Measurements from ENCODE around the gene GLIS1. TPM values are rescaled to one million over a fixed set of nuclear protein-coding genes. Genes with fewer than 3 reads are reported as not detected.

GLIS1 gene
- total RNA-seq, 1 experiment from 2014 or later: 1.7 TPM

DNA sequence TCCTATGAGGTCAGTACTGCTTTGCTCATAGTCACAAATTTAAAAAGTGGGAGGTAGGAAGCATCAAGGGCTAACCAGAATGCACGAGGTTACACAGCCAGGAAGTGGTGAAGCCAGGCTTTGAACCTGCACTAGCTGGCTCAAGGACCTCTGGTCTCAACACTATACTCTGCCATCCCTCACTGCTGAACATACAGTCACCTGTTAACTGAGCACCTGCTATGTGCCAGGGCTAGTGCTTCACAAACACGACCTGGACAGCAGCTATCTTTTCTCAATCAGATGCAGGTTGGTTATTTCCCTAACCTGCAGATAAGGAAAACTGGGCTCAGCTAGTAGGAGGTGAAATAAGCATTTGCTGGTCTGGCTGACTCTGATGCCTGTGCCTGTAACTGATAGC lies 73.0 kb downstream of the GLIS1 start:
- Histone ChIP-seq H3K9me2 (replicated peaks; ENCODE audit: low read length) (no peaks in the 10 kb centered on the region), H3K36me3 (ENCODE audit: low read depth, low read length) (no peaks in the 10 kb centered on the region), H3F3A (ENCODE audit: low read length, unreplicated experiment) (no peaks in the 10 kb centered on the region), H4K20me1 (ENCODE audit: low read length) (no peaks in the 10 kb centered on the region), H3K27me3 (ENCODE audit: low read length) (no peaks in the 10 kb centered on the region), H3K4me3 (ENCODE audit: low read length) (no peak overlapping the region), H3K79me2 (ENCODE audit: low read length) (no peaks in the 10 kb centered on the region), H3K27ac (ENCODE audit: low read length) (no peak overlapping the region), H3K4me2 (ENCODE audit: low read length) (no peak overlapping the region), H3K4me1 (ENCODE audit: insufficient read depth, low read length) (no peaks in the 10 kb centered on the region), H3K9ac (ENCODE audit: low read length) (no peak overlapping the region), H3K9me3 (ENCODE audit: low read length) (no peaks in the 10 kb centered on the region), H2AFZ (ENCODE audit: low read length) (no peak overlapping the region)
- no peak for TF ChIP-seq EZH2 (IDR thresholded peaks at IDR 0.05; ENCODE audit: low read length, unreplicated experiment)
- no peak for TF ChIP-seq EZH2phosphoT487 (IDR thresholded peaks at IDR 0.05; ENCODE audit: borderline replicate concordance, low read length)
- TF ChIP-seq, protein P1, sequence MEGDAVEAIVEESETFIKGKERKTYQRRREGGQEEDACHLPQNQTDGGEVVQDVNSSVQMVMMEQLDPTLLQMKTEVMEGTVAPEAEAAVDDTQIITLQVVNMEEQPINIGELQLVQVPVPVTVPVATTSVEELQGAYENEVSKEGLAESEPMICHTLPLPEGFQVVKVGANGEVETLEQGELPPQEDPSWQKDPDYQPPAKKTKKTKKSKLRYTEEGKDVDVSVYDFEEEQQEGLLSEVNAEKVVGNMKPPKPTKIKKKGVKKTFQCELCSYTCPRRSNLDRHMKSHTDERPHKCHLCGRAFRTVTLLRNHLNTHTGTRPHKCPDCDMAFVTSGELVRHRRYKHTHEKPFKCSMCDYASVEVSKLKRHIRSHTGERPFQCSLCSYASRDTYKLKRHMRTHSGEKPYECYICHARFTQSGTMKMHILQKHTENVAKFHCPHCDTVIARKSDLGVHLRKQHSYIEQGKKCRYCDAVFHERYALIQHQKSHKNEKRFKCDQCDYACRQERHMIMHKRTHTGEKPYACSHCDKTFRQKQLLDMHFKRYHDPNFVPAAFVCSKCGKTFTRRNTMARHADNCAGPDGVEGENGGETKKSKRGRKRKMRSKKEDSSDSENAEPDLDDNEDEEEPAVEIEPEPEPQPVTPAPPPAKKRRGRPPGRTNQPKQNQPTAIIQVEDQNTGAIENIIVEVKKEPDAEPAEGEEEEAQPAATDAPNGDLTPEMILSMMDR (conservative IDR thresholded peaks at IDR 0.05; ENCODE audit: low read depth, low read length): no peak
- DNase-seq (no peak), ATAC-seq (no peak)
- BruUV-seq (replicated peaks): no TSS peak
- POLR2A ChIA-PET (ENCODE audit: unreplicated experiment): interaction anchor here (0.6 kb wide), 1 partner anchor 86 kb away, joined by 3 read pairs; no protein-coding TSS in a partner anchor
- intact Hi-C loops (cut with micrococcal nuclease): no loop called here
- CTCF ChIA-PET: no interaction called here

DNA sequence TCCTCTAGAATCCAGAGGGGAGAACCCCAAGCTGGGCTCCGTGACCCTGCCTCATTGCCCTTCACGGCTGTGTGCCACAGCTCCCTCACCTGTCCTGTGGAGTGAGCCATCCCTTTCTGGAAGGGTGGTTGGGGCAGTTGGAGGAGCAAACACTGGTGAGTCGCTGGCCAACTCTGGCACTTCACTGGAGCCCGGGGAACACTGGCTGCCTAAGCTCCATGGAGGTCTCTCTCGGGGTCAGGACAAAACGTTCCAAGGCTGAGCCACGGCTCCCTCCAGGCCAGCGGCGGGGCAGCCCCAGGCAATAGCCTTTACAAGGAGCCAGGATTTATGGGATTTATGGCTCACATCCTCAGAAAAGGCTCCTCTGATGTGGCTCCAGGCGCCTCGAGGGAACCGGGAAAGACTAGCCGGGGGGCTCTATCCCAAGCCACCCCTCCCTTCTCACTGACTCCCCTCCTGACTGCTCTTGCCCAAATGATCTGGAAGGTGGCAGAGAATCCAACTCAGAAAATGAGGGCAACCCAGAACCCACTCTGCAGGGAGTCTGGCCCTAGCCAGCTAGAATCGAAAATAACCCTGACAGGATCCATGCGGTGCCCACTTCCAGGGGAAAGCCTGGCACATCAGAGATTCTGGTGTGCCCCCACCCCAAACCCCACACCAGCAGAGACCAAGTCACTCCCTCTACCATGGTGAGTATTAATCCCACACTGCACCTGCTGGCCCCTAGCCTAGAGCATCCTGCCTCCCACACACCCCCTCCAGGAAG lies 75.2 kb downstream of the GLIS1 start:
- no peaks in the 10 kb centered on the region for H4K20me1 ChIP-seq (ENCODE audit: low read length)
- no peaks in the 10 kb centered on the region for H3K36me3 ChIP-seq (ENCODE audit: low read depth, low read length)
- H3K9ac ChIP-seq (ENCODE audit: low read length): no peak overlapping the region
- no peaks in the 10 kb centered on the region for H3K4me1 ChIP-seq (ENCODE audit: insufficient read depth, low read length)
- no peak overlapping the region for H2AFZ ChIP-seq (ENCODE audit: low read length)
- no peak overlapping the region for H3K27ac ChIP-seq (ENCODE audit: low read length)
- no peak overlapping the region for H3K4me2 ChIP-seq (ENCODE audit: low read length)
- H3K9me3 ChIP-seq (ENCODE audit: low read length): no peaks in the 10 kb centered on the region
- no peaks in the 10 kb centered on the region for H3F3A ChIP-seq (ENCODE audit: low read length, unreplicated experiment)
- no peak for DNase-seq
- intact Hi-C loops (cut with micrococcal nuclease): no loop called here
- no peak for ATAC-seq
- H3K27me3 ChIP-seq (ENCODE audit: low read length): no peaks in the 10 kb centered on the region
- H3K9me2 ChIP-seq (replicated peaks; ENCODE audit: low read length): no peaks in the 10 kb centered on the region
- ChIA-PET POLR2A (ENCODE audit: unreplicated experiment) (no interaction called here), CTCF (no interaction called here)
- BruUV-seq (replicated peaks): no TSS peak
- no peak overlapping the region for H3K4me3 ChIP-seq (ENCODE audit: low read length)
- TF ChIP-seq EZH2phosphoT487 (IDR thresholded peaks at IDR 0.05; ENCODE audit: borderline replicate concordance, low read length): no peak
- TF ChIP-seq, protein P1 (conservative IDR thresholded peaks at IDR 0.05; ENCODE audit: low read depth, low read length): no peak
- TF ChIP-seq EZH2 (IDR thresholded peaks at IDR 0.05; ENCODE audit: low read length, unreplicated experiment): no peak
- no peaks in the 10 kb centered on the region for H3K79me2 ChIP-seq (ENCODE audit: low read length)

DNA sequence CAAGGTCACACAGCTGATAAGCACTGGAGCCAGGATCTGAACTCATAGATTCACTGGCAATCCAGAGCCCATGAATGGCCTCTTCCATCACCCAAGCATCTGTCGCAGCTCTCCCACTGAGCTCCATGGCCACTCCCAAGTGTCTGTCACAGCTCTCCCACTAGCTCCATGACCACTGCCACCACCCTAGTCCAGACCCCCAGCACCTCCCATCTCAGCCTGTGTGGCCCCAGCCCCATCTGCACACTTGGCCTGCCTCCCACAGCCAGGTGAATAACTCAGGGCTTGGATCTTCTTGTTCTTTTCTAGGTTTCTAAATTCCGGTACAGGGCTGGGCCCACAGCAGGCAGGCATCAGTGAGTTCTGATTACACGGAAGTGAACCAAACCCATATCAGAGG lies 76.0 kb downstream of the GLIS1 start:
- Histone ChIP-seq H3F3A (ENCODE audit: low read length, unreplicated experiment) (no peaks in the 10 kb centered on the region), H3K9ac (ENCODE audit: low read length) (no peak overlapping the region), H3K4me2 (ENCODE audit: low read length) (no peak overlapping the region), H3K9me3 (ENCODE audit: low read length) (no peaks in the 10 kb centered on the region), H3K9me2 (replicated peaks; ENCODE audit: low read length) (no peaks in the 10 kb centered on the region), H3K79me2 (ENCODE audit: low read length) (no peaks in the 10 kb centered on the region), H3K36me3 (ENCODE audit: low read depth, low read length) (no peaks in the 10 kb centered on the region), H3K27ac (ENCODE audit: low read length) (no peak overlapping the region), H3K27me3 (ENCODE audit: low read length) (no peaks in the 10 kb centered on the region), H4K20me1 (ENCODE audit: low read length) (no peaks in the 10 kb centered on the region), H3K4me3 (ENCODE audit: low read length) (no peak overlapping the region), H2AFZ (ENCODE audit: low read length) (no peak overlapping the region), H3K4me1 (ENCODE audit: insufficient read depth, low read length) (no peaks in the 10 kb centered on the region)
- BruUV-seq (replicated peaks): no TSS peak
- intact Hi-C loops (cut with micrococcal nuclease): no loop called here
- TF ChIP-seq, protein P1 (conservative IDR thresholded peaks at IDR 0.05; ENCODE audit: low read depth, low read length): no peak
- TF ChIP-seq EZH2phosphoT487 (IDR thresholded peaks at IDR 0.05; ENCODE audit: borderline replicate concordance, low read length) (no peak), EZH2 (IDR thresholded peaks at IDR 0.05; ENCODE audit: low read length, unreplicated experiment) (no peak)
- ATAC-seq (no peak), DNase-seq (no peak)
- ChIA-PET POLR2A (ENCODE audit: unreplicated experiment) (no interaction called here), CTCF (no interaction called here)
